HEK293 (cell line): ENCODE data around the gene NEK6.

Source experiments
- CTCF ChIA-PET: fragments of 350-600 bp; formaldehyde crosslinking; extraction: SDS; loops from one replicate; lab custom pipeline; 2021; ENCODE audit warnings: antibody characterized with exemption; lab: Yijun Ruan, JAX
- POLR2A ChIA-PET: fragments of 300-600 bp; formaldehyde crosslinking; extraction: SDS; loops from one replicate; lab custom pipeline; 2020; ENCODE audit warnings: antibody characterized with exemption, inconsistent platforms; lab: Yijun Ruan, JAX
- H3K27ac ChIP-seq: fragments of 200-500 bp; sonication (Bioruptor generic); 2 replicates; pipeline ENCODE4 v1.5.1; 2014; ENCODE audit warnings: low read depth, low read length, control low read depth, inconsistent platforms; ENCODE audit errors: extremely low read depth
- H3K36me3 ChIP-seq, 2 experiments: fragments of 200-500 bp in 1 of 2; sonication (Bioruptor generic) in 1 of 2; 1 replicate in 1 of 2; 2 replicates in 1 of 2; pipeline ENCODE4 v1.5.1; 2014 to 2017; ENCODE audit warnings: inconsistent platforms in 2 of 2, low read length in 2 of 2; ENCODE audit not compliant: control insufficient read depth in 2 of 2, insufficient read depth in 1 of 2
- H3K4me1 ChIP-seq: fragments of 200-500 bp; sonication (Bioruptor generic); 2 replicates; pipeline ENCODE4 v1.5.1; 2014; ENCODE audit warnings: mild to moderate bottlenecking, low read length, inconsistent platforms; ENCODE audit not compliant: control insufficient read depth, insufficient read depth
- H3K4me3 ChIP-seq: 2 replicates; pipeline ENCODE4 v1.5.1; 2011; ENCODE audit warnings: low read depth, mild to moderate bottlenecking, control low read depth, low read length, moderate library complexity
- H3K9me3 ChIP-seq: fragments of 200-500 bp; sonication (Bioruptor generic); 2 replicates; pipeline ENCODE4 v1.5.1; 2014; ENCODE audit warnings: low read depth, low read length, inconsistent platforms; ENCODE audit not compliant: control insufficient read depth, insufficient read depth
- BCL11B ChIP-seq: fragments of 450-650 bp; formaldehyde crosslinking; IDR thresholded peaks from 2 replicates; pipeline ENCODE4 v1.5.1; 2016; ENCODE audit warnings: low read depth, missing biosample characterization, missing genetic modification characterization
- MZF1 ChIP-seq: fragments of 450-650 bp; formaldehyde crosslinking; IDR thresholded peaks from 2 replicates; pipeline ENCODE4 v1.5.1; 2017; ENCODE audit warnings: missing biosample characterization, missing genetic modification characterization, borderline replicate concordance
- YY2 ChIP-seq: fragments of 450-650 bp; formaldehyde crosslinking; IDR thresholded peaks from 2 replicates; pipeline ENCODE4 v1.5.1; 2016; ENCODE audit warnings: missing biosample characterization, missing genetic modification characterization
- ZBTB1 ChIP-seq: fragments of 450-650 bp; formaldehyde crosslinking; IDR thresholded peaks from 2 replicates; pipeline ENCODE4 v1.5.1; 2016; ENCODE audit warnings: missing biosample characterization, missing genetic modification characterization
- ZBTB17 ChIP-seq: fragments of 450-650 bp; formaldehyde crosslinking; IDR thresholded peaks from 2 replicates; pipeline ENCODE4 v1.5.1; 2016; ENCODE audit warnings: missing biosample characterization, missing genetic modification characterization
- ZIC2 ChIP-seq: fragments of 450-650 bp; formaldehyde crosslinking; IDR thresholded peaks from 2 replicates; pipeline ENCODE4 v1.5.1; 2016; ENCODE audit warnings: missing biosample characterization, missing genetic modification characterization
- ZNF175 ChIP-seq: fragments of 450-650 bp; formaldehyde crosslinking; IDR thresholded peaks from 2 replicates; pipeline ENCODE4 v1.5.1; 2016; ENCODE audit warnings: missing biosample characterization, missing genetic modification characterization
- ZNF23 ChIP-seq: fragments of 450-650 bp; formaldehyde crosslinking; IDR thresholded peaks from 2 replicates; pipeline ENCODE4 v1.5.1; 2016; ENCODE audit warnings: missing biosample characterization, missing genetic modification characterization, borderline replicate concordance
- ZNF391 ChIP-seq: fragments of 450-650 bp; formaldehyde crosslinking; IDR thresholded peaks from 2 replicates; pipeline ENCODE4 v1.5.1; 2016; ENCODE audit warnings: low read depth, missing biosample characterization, missing genetic modification characterization, borderline replicate concordance
- ZNF544 ChIP-seq: fragments of 450-650 bp; formaldehyde crosslinking; IDR thresholded peaks from 2 replicates; pipeline ENCODE4 v1.5.0; 2017; ENCODE audit warnings: missing biosample characterization, missing genetic modification characterization
- ZNF658 ChIP-seq: fragments of 450-650 bp; formaldehyde crosslinking; IDR thresholded peaks from 2 replicates; pipeline ENCODE4; 2016; ENCODE audit warnings: missing biosample characterization, missing genetic modification characterization
- ZNF660 ChIP-seq: fragments of 450-650 bp; IDR thresholded peaks from 2 replicates; pipeline ENCODE4 v1.5.1; 2018; ENCODE audit warnings: missing biosample characterization, mild to moderate bottlenecking, missing genetic modification characterization
- ZNF776 ChIP-seq: fragments of 450-650 bp; formaldehyde crosslinking; IDR thresholded peaks from 2 replicates; pipeline ENCODE4 v1.5.0; 2017; ENCODE audit warnings: missing biosample characterization, missing genetic modification characterization, borderline replicate concordance
- ZNF777 ChIP-seq: fragments of 450-650 bp; formaldehyde crosslinking; IDR thresholded peaks from 2 replicates; pipeline ENCODE4 v1.5.1; 2017; ENCODE audit warnings: missing biosample characterization, missing genetic modification characterization, borderline replicate concordance
- TF ChIP-seq, protein P1 (sequence below): fragments of 450-650 bp; formaldehyde crosslinking; IDR thresholded peaks from 2 replicates; pipeline ENCODE4 v1.5.1; 2016; ENCODE audit warnings: missing biosample characterization, missing genetic modification characterization, borderline replicate concordance
- TF ChIP-seq, protein P2 (sequence below): fragments of 450-650 bp; formaldehyde crosslinking; IDR thresholded peaks from 2 replicates; pipeline ENCODE4 v1.5.1; 2016; ENCODE audit warnings: missing biosample characterization, missing genetic modification characterization
- TF ChIP-seq, protein P3 (sequence below): fragments of 450-650 bp; formaldehyde crosslinking; IDR thresholded peaks from 2 replicates; pipeline ENCODE4 v1.5.1; 2017; ENCODE audit warnings: missing biosample characterization, missing genetic modification characterization
- TF ChIP-seq, protein P4 (sequence below): fragments of 450-650 bp; formaldehyde crosslinking; IDR thresholded peaks from 2 replicates; pipeline ENCODE4; 2016; ENCODE audit warnings: missing biosample characterization, missing genetic modification characterization

The NEK6 gene

DNA sequence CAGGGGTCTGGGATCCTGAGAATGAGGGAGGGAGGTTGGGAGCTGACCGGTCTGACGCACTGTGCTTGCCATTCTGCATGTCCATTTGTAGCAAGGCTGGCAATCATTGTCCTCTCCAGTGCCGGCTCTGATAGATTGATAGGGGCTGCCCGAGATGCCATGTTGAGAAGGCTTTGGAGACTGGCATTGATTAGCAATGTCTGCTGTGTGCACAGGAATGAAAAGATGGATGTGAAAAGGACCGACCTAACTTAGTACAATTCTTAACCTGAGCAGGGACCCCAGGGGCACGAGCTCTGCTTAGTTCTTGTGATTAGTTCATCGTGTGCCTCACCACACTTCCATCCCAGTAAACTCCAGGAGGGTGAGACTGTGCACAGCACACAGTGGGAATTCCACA, 17.0 kb downstream of the NEK6 start:
- Histone ChIP-seq H3K4me1 (no peaks in the 10 kb centered on the region), H3K36me3 (peaks cover 0 to 3% of the 10 kb centered on the region in 2 experiments; a peak in 1 of 3 replicates), H3K4me3 (no peak overlapping the region), H3K27ac (no peak overlapping the region), H3K9me3 (no peaks in the 10 kb centered on the region)
- ChIA-PET POLR2A (no interaction called here), CTCF (interaction anchor here (0.7 kb wide), 1 partner anchor 46 kb away, joined by 3 read pairs; no protein-coding TSS in a partner anchor)
- no peak for TF ChIP-seq ZNF776 (tag by site-specific recombination)
- peak; percentile 42; the same call in 1 of the 2 replicates for TF ChIP-seq ZNF23 (tag by site-specific recombination)
- TF ChIP-seq, protein P1, sequence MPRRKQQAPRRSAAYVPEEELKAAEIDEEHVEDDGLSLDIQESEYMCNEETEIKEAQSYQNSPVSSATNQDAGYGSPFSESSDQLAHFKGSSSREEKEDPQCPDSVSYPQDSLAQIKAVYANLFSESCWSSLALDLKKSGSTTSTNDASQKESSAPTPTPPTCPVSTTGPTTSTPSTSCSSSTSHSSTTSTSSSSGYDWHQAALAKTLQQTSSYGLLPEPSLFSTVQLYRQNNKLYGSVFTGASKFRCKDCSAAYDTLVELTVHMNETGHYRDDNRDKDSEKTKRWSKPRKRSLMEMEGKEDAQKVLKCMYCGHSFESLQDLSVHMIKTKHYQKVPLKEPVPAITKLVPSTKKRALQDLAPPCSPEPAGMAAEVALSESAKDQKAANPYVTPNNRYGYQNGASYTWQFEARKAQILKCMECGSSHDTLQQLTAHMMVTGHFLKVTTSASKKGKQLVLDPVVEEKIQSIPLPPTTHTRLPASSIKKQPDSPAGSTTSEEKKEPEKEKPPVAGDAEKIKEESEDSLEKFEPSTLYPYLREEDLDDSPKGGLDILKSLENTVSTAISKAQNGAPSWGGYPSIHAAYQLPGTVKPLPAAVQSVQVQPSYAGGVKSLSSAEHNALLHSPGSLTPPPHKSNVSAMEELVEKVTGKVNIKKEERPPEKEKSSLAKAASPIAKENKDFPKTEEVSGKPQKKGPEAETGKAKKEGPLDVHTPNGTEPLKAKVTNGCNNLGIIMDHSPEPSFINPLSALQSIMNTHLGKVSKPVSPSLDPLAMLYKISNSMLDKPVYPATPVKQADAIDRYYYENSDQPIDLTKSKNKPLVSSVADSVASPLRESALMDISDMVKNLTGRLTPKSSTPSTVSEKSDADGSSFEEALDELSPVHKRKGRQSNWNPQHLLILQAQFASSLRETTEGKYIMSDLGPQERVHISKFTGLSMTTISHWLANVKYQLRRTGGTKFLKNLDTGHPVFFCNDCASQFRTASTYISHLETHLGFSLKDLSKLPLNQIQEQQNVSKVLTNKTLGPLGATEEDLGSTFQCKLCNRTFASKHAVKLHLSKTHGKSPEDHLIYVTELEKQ (tag by site-specific recombination), result no peak
- no peak for TF ChIP-seq ZNF777
- no peak for TF ChIP-seq ZNF658 (tag by site-specific recombination)
- TF ChIP-seq, protein P2, sequence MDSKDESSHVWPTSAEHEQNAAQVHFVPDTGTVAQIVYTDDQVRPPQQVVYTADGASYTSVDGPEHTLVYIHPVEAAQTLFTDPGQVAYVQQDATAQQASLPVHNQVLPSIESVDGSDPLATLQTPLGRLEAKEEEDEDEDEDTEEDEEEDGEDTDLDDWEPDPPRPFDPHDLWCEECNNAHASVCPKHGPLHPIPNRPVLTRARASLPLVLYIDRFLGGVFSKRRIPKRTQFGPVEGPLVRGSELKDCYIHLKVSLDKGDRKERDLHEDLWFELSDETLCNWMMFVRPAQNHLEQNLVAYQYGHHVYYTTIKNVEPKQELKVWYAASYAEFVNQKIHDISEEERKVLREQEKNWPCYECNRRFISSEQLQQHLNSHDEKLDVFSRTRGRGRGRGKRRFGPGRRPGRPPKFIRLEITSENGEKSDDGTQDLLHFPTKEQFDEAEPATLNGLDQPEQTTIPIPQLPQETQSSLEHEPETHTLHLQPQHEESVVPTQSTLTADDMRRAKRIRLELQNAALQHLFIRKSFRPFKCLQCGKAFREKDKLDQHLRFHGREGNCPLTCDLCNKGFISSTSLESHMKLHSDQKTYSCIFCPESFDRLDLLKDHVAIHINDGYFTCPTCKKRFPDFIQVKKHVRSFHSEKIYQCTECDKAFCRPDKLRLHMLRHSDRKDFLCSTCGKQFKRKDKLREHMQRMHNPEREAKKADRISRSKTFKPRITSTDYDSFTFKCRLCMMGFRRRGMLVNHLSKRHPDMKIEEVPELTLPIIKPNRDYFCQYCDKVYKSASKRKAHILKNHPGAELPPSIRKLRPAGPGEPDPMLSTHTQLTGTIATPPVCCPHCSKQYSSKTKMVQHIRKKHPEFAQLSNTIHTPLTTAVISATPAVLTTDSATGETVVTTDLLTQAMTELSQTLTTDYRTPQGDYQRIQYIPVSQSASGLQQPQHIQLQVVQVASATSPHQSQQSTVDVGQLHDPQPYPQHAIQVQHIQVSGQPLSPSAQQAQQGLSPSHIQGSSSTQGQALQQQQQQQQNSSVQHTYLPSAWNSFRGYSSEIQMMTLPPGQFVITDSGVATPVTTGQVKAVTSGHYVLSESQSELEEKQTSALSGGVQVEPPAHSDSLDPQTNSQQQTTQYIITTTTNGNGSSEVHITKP (tag by site-specific recombination), result no peak
- TF ChIP-seq ZNF544 (tag by site-specific recombination), result no peak
- TF ChIP-seq ZIC2 (tag by site-specific recombination), result peak; percentile 24; the same call in 1 of the 2 replicates
- TF ChIP-seq, protein P3, sequence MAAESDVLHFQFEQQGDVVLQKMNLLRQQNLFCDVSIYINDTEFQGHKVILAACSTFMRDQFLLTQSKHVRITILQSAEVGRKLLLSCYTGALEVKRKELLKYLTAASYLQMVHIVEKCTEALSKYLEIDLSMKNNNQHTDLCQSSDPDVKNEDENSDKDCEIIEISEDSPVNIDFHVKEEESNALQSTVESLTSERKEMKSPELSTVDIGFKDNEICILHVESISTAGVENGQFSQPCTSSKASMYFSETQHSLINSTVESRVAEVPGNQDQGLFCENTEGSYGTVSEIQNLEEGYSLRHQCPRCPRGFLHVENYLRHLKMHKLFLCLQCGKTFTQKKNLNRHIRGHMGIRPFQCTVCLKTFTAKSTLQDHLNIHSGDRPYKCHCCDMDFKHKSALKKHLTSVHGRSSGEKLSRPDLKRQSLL (tag by site-specific recombination), result no peak
- peak; percentile 83 for TF ChIP-seq ZBTB17 (tag by site-specific recombination)
- no peak for TF ChIP-seq ZNF391
- TF ChIP-seq BCL11B (tag by site-specific recombination), result no peak
- no peak for TF ChIP-seq MZF1 (tag by site-specific recombination)
- TF ChIP-seq, protein P4, sequence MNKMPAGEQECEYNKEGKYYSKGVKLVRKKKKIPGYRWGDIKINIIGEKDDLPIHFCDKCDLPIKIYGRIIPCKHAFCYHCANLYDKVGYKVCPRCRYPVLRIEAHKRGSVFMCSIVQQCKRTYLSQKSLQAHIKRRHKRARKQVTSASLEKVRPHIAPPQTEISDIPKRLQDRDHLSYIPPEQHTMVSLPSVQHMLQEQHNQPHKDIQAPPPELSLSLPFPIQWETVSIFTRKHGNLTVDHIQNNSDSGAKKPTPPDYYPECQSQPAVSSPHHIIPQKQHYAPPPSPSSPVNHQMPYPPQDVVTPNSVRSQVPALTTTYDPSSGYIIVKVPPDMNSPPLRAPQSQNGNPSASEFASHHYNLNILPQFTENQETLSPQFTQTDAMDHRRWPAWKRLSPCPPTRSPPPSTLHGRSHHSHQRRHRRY (tag by site-specific recombination), result no peak
- no peak for TF ChIP-seq YY2 (tag by site-specific recombination)
- no peak for TF ChIP-seq ZNF660 (tag by site-specific recombination)
- TF ChIP-seq ZNF175 (tag by site-specific recombination), result no peak
- TF ChIP-seq ZBTB1 (tag by site-specific recombination), result no peak
